Trophoblast cell (in vitro differentiated cells and primary cell): ENCODE data around the gene IGFL3.

Source experiments
- DNase-seq, 2 donors: peaks; one replicate each; pipeline ENCODE4 v3.0.0-alpha.2; 2016
- H2AFZ ChIP-seq: 2 replicates; pipeline ENCODE4 v1.6.1; 2013; ENCODE audit warnings: low read length, moderate library complexity, mild to moderate bottlenecking; ENCODE audit not compliant: insufficient read depth, poor library complexity
- H2AK5ac ChIP-seq: 2 replicates; pipeline ENCODE4 v1.6.1; 2013; ENCODE audit warnings: mild to moderate bottlenecking, low read length
- H2BK120ac ChIP-seq: 2 replicates; pipeline ENCODE4 v1.6.1; 2013; ENCODE audit warnings: low read length, mild to moderate bottlenecking, moderate library complexity; ENCODE audit not compliant: insufficient read depth, poor library complexity
- H2BK12ac ChIP-seq: 2 replicates; pipeline ENCODE4 v1.6.1; 2013; ENCODE audit warnings: mild to moderate bottlenecking, low read length, moderate library complexity
- H2BK5ac ChIP-seq: 2 replicates; pipeline ENCODE4 v1.6.1; 2013; ENCODE audit warnings: low read length, low read depth, moderate library complexity, mild to moderate bottlenecking; ENCODE audit not compliant: poor library complexity
- H3K14ac ChIP-seq: 2 replicates; pipeline ENCODE4 v1.6.1; 2013; ENCODE audit warnings: mild to moderate bottlenecking, low read length
- H3K18ac ChIP-seq: 2 replicates; pipeline ENCODE4 v1.6.1; 2013; ENCODE audit warnings: mild to moderate bottlenecking, low read length
- H3K23ac ChIP-seq: 2 replicates; pipeline ENCODE4 v1.6.1; 2013; ENCODE audit warnings: low read length
- H3K27ac ChIP-seq: 2 replicates; pipeline ENCODE4 v1.5.1; 2013; ENCODE audit warnings: low read depth, mild to moderate bottlenecking, inconsistent platforms, low read length, moderate library complexity
- H3K27me3 ChIP-seq: 2 replicates; pipeline ENCODE4 v1.6.1; 2013; ENCODE audit warnings: inconsistent platforms, mild to moderate bottlenecking, low read length, moderate library complexity; ENCODE audit not compliant: insufficient read depth
- H3K36me3 ChIP-seq, 2 experiments: 1 replicate in 1 of 2; 2 replicates in 1 of 2; pipeline ENCODE4 v1.6.1; 2013; ENCODE audit warnings: low read length in 2 of 2, mild to moderate bottlenecking in 2 of 2, moderate library complexity in 1 of 2; ENCODE audit not compliant: insufficient read depth in 2 of 2, control insufficient read depth in 1 of 2
- H3K4ac ChIP-seq: 2 replicates; pipeline ENCODE4 v1.6.1; 2013; ENCODE audit warnings: low read depth, mild to moderate bottlenecking, low read length, moderate library complexity
- H3K4me1 ChIP-seq, 2 experiments: 1 replicate in 1 of 2; 2 replicates in 1 of 2; pipeline ENCODE4 v1.6.1; 2013; ENCODE audit warnings: low read length in 2 of 2, mild to moderate bottlenecking in 2 of 2, moderate library complexity in 1 of 2; ENCODE audit not compliant: insufficient read depth in 2 of 2, control insufficient read depth in 1 of 2
- H3K4me2 ChIP-seq: 2 replicates; pipeline ENCODE4 v1.6.1; 2013; ENCODE audit warnings: inconsistent platforms, mild to moderate bottlenecking, low read length, moderate library complexity
- H3K4me3 ChIP-seq: 2 replicates; pipeline ENCODE4 v1.5.1; 2013; ENCODE audit warnings: mild to moderate bottlenecking, low read depth, low read length, inconsistent platforms
- H3K79me1 ChIP-seq: one replicate; pipeline ENCODE4 v1.6.1; 2013; ENCODE audit warnings: low read length
- H3K79me2 ChIP-seq: 2 replicates; pipeline ENCODE4 v1.6.1; 2013; ENCODE audit warnings: low read length, mild to moderate bottlenecking; ENCODE audit not compliant: control insufficient read depth, insufficient read depth, poor library complexity
- H3K9ac ChIP-seq: 2 replicates; pipeline ENCODE4 v1.6.1; 2013; ENCODE audit warnings: mild to moderate bottlenecking, low read length
- H3K9me3 ChIP-seq: 2 replicates; pipeline ENCODE4 v1.6.1; 2013; ENCODE audit warnings: low read depth, mild to moderate bottlenecking, control low read depth, inconsistent platforms, low read length; ENCODE audit not compliant: insufficient read depth
- H4K12ac ChIP-seq: 2 replicates; pipeline ENCODE4 v1.6.1; 2013; ENCODE audit warnings: low read depth, mild to moderate bottlenecking, low read length, moderate library complexity
- H4K8ac ChIP-seq: 2 replicates; pipeline ENCODE4 v1.6.1; 2013; ENCODE audit warnings: low read depth, mild to moderate bottlenecking, low read length, moderate library complexity
- H4K91ac ChIP-seq: one replicate; pipeline ENCODE4 v1.6.1; 2013; ENCODE audit warnings: low read depth, mild to moderate bottlenecking, low read length, moderate library complexity
- WGBS: extraction: QIAGEN DNeasy Blood & Tissue Kit; methylation state at CpG from one replicate; pipeline ENCODE4 v1.1.7; 2013; ENCODE audit warnings: missing lambda C conversion rate; ENCODE audit not compliant: insufficient read length, insufficient coverage; ENCODE audit errors: extremely low coverage; 5-methylcytosine and 5-hydroxymethylcytosine counted together

The IGFL3 gene

DNA sequence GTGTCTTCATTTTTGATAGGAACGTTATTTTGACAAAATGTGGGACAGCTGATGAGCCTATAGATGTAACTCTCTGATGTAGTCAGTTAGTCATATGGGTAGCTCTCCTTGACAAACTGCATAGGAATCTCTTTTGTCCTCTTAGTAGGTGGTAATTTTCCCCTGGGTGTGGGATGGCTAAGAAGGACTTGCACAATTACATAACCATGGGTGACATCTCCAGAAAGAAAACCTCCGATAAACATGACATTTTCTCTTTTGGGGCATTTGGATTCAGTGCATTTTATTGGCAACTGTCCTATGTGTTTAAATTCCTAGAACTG is 41.8 kb downstream of the IGFL3 start:
- no peak overlapping the region for H3K9ac ChIP-seq
- no peak overlapping the region for H4K8ac ChIP-seq
- H2BK12ac ChIP-seq, result no peak overlapping the region
- no peaks in the 10 kb centered on the region for H3K36me3 ChIP-seq
- H3K79me1 ChIP-seq, result peaks cover 7% of the 10 kb centered on the region
- no peak overlapping the region for H3K23ac ChIP-seq
- no peak overlapping the region for H3K4ac ChIP-seq
- no peak overlapping the region for H3K4me2 ChIP-seq
- no peak overlapping the region for H2AFZ ChIP-seq
- H2BK5ac ChIP-seq, result peak overlapping the region; percentile 26
- no peak overlapping the region for H2AK5ac ChIP-seq
- no CpG with 5 or more reads among the region's 2 CpGs for WGBS
- H2BK120ac ChIP-seq, result no peak overlapping the region
- H3K79me2 ChIP-seq, result no peaks in the 10 kb centered on the region
- H4K12ac ChIP-seq, result no peak overlapping the region
- no peak overlapping the region for H3K14ac ChIP-seq
- peak in 1 of 2 donors; percentile 91 for DNase-seq
- peaks cover 3 to 4% of the 10 kb centered on the region in 2 experiments for H3K4me1 ChIP-seq
- H3K27me3 ChIP-seq, result no peaks in the 10 kb centered on the region
- H3K27ac ChIP-seq, result no peak overlapping the region
- no peak overlapping the region for H3K4me3 ChIP-seq
- no peak overlapping the region for H3K18ac ChIP-seq
- no peak overlapping the region for H4K91ac ChIP-seq
- H3K9me3 ChIP-seq, result peaks cover 16% of the 10 kb centered on the region

DNA sequence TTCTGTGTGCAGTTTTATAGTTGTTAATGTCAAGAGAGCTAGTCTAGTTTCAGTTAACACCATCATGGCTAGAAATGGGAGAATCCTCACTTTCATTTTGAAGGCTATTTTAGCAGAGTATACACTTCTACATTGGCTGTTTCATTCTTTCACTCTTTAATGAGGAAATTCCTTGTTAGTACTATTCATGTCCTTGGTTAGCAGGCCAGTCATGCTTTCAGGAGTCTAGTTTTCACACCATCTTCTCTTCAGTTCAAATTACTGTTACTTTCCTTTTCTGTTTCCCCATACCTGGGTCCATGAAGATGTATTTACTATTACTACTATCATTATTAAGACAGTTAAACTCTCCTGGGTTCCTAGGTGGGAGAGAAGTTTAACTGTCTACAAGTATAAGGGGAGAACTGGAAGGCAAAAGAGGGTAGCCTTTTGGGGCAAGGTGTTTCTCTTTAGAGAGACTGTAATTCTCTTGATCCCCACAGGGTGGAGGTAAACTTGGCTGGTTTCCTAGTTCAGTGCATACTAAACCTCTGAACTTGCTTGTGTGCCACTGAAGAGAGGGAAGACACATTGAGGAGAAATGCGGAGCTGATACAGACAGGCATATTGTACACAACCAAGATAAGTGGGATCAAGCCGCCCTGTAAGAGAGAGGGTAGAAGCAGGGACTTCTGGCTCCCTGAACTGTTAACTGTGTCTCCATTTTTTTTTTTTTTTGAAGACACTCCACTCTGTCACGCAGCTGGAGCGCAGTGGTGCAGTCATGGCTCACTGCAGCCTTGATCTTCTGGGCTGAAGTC is 42.4 kb downstream of the IGFL3 start:
- no peaks in the 10 kb centered on the region for H3K36me3 ChIP-seq
- H4K91ac ChIP-seq, result no peak overlapping the region

DNA sequence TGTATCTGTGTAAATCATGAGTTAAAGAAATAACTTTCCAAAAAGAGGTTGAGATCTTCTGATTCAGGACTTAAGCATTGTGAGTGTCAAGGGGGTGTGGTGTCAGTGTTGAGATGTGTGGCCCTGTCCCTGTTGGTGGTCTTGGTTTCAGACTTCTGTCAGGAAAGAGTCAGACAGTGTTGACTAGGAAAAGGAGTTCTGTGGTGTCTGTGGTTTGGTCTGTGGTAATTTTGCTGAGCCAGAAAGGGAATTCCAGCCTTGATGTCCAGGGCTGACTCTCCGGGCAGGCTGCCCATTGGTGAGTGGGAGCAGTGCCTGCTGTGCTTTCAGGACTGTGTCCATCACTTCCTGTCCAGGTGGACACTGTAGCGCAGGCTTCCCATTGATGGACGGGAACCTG is 43.9 kb downstream of the IGFL3 start:
- Histone ChIP-seq H3K27me3 (peaks cover 7% of the 10 kb centered on the region), H3K4me2 (no peak overlapping the region), H2BK120ac (no peak overlapping the region), H3K9me3 (peaks cover 9% of the 10 kb centered on the region), H2BK12ac (no peak overlapping the region), H2BK5ac (no peak overlapping the region), H3K23ac (no peak overlapping the region), H3K79me1 (peaks cover 7% of the 10 kb centered on the region), H4K12ac (no peak overlapping the region), H3K14ac (no peak overlapping the region), H3K79me2 (no peaks in the 10 kb centered on the region), H2AFZ (no peak overlapping the region), H3K9ac (no peak overlapping the region), H4K91ac (no peak overlapping the region), H3K36me3 (no peaks in the 10 kb centered on the region), H3K18ac (no peak overlapping the region), H3K4me3 (no peak overlapping the region), H3K27ac (no peak overlapping the region), H3K4ac (no peak overlapping the region), H2AK5ac (no peak overlapping the region), H3K4me1 (peaks cover 7% of the 10 kb centered on the region in 2 experiments), H4K8ac (no peak overlapping the region)
- no CpG with 5 or more reads among the region's 3 CpGs for WGBS
- DNase-seq, result no peak

More for the DNA sequence above, 42.4 kb downstream of the IGFL3 start:
- H3K79me2 ChIP-seq, result no peaks in the 10 kb centered on the region
- peak; percentile 54 to 75 for DNase-seq
- H4K12ac ChIP-seq, result no peak overlapping the region
- H3K27ac ChIP-seq, result no peak overlapping the region
- H3K4me1 ChIP-seq, result peaks cover 5 to 6% of the 10 kb centered on the region in 2 experiments
- peaks cover 7% of the 10 kb centered on the region for H3K79me1 ChIP-seq
- no peak overlapping the region for H2BK120ac ChIP-seq
- H3K23ac ChIP-seq, result no peak overlapping the region
- H3K18ac ChIP-seq, result no peak overlapping the region
- peaks cover 1% of the 10 kb centered on the region for H3K27me3 ChIP-seq
- H4K8ac ChIP-seq, result no peak overlapping the region
- no peak overlapping the region for H2AFZ ChIP-seq
- H3K4ac ChIP-seq, result no peak overlapping the region
- H3K9me3 ChIP-seq, result peaks cover 11% of the 10 kb centered on the region
- no peak overlapping the region for H3K4me3 ChIP-seq
- no peak overlapping the region for H2AK5ac ChIP-seq
- no peak overlapping the region for H3K14ac ChIP-seq
- no peak overlapping the region for H2BK12ac ChIP-seq
- no peak overlapping the region for H3K9ac ChIP-seq
- no peak overlapping the region for H3K4me2 ChIP-seq
- no CpG with 5 or more reads among the region's 4 CpGs for WGBS
- peak overlapping the region; percentile 26 for H2BK5ac ChIP-seq

DNA sequence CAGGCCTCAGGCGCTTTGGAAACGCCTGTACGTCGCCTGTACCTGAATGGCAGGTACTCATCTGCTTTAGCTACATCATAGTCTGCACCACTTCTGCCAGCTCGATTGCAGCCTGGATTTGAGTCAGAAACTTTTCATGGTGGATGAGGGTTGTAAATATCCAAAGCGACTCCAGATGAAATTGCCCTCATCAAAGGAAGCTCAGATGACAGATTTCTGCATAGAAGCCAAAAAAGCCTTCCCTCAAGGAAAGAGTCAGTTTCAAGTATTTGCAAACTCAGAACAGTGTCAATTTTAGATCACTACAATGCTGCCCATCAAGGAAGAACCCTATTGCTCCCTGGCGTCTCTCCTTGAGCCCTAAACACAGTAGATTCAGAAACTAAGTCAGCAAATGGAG is 44.9 kb downstream of the IGFL3 start:
- WGBS, result no CpG with 5 or more reads among the region's 7 CpGs
- H2BK5ac ChIP-seq, result no peak overlapping the region

More for the DNA sequence above, 44.9 kb downstream of the IGFL3 start:
- H2AFZ ChIP-seq, result no peak overlapping the region
- H4K8ac ChIP-seq, result no peak overlapping the region
- peaks cover 7% of the 10 kb centered on the region in 2 experiments for H3K4me1 ChIP-seq
- H3K4ac ChIP-seq, result no peak overlapping the region
- H3K9ac ChIP-seq, result no peak overlapping the region
- no peak overlapping the region for H3K4me3 ChIP-seq
- H2BK12ac ChIP-seq, result no peak overlapping the region
- H3K14ac ChIP-seq, result no peak overlapping the region
- peaks cover 9% of the 10 kb centered on the region for H3K9me3 ChIP-seq
- H3K27ac ChIP-seq, result no peak overlapping the region
- no peak overlapping the region for H3K18ac ChIP-seq
- no peak overlapping the region for H2BK120ac ChIP-seq
- peak overlapping the region; percentile 58 for H4K91ac ChIP-seq
- peaks cover 7% of the 10 kb centered on the region for H3K79me1 ChIP-seq
- no peaks in the 10 kb centered on the region for H3K36me3 ChIP-seq
- peaks cover 11% of the 10 kb centered on the region for H3K27me3 ChIP-seq
- no peak for DNase-seq
- peak overlapping the region; percentile 73 for H2AK5ac ChIP-seq
- no peaks in the 10 kb centered on the region for H3K79me2 ChIP-seq
- H3K23ac ChIP-seq, result no peak overlapping the region
- no peak overlapping the region for H4K12ac ChIP-seq
- no peak overlapping the region for H3K4me2 ChIP-seq
